Progenitor cell of endocrine pancreas (in vitro differentiated cells): ENCODE results near the gene FBXO30. TPM values are rescaled to one million over a fixed set of nuclear protein-coding genes. Genes with fewer than 3 reads are reported as not detected.

ENCODE experiments used
- DNase-seq: peaks from one replicate; pipeline ENCODE4 v3.0.0; 2021; ENCODE audit warnings: low spot score; ENCODE audit not compliant: unreplicated experiment
- H3K27ac Mint-ChIP-seq: 2 replicates; pipeline ENCODE4 v1.8.0; 2021; ENCODE audit warnings: mild to moderate bottlenecking, moderate library complexity, mixed read lengths
- H3K27me3 Mint-ChIP-seq: 2 replicates; pipeline ENCODE4 v1.8.0; 2021; ENCODE audit warnings: mixed read lengths
- H3K36me3 Mint-ChIP-seq: 2 replicates; pipeline ENCODE4 v1.8.0; 2022; ENCODE audit warnings: mixed read lengths; ENCODE audit not compliant: insufficient read depth
- H3K4me1 Mint-ChIP-seq: 2 replicates; pipeline ENCODE4 v1.8.0; 2021; ENCODE audit warnings: low read depth, mixed read lengths
- H3K4me3 Mint-ChIP-seq: 2 replicates; pipeline ENCODE4 v1.8.0; 2021; ENCODE audit warnings: low read depth, mild to moderate bottlenecking, moderate library complexity, mixed read lengths
- H3K9me3 Mint-ChIP-seq: 2 replicates; pipeline ENCODE4 v1.8.0; 2021; ENCODE audit warnings: low read depth, mixed read lengths
- total RNA-seq: library from RNA; stranded (reverse); gene quantifications from 2 replicates; pipeline ENCODE4 v1.2.1, GENCODE V29; 2021
- TF ChIP-seq, protein P1 (sequence below): fragments of 200-600 bp; sonication (generic); IDR thresholded peaks from one replicate; pipeline ENCODE4 v1.5.0; 2021; ENCODE audit warnings: antibody characterized with exemption, mild to moderate bottlenecking; ENCODE audit not compliant: unreplicated experiment

Gene FBXO30
- total RNA-seq, 1 donor from 2014 or later, result 13.1 TPM

DNA sequence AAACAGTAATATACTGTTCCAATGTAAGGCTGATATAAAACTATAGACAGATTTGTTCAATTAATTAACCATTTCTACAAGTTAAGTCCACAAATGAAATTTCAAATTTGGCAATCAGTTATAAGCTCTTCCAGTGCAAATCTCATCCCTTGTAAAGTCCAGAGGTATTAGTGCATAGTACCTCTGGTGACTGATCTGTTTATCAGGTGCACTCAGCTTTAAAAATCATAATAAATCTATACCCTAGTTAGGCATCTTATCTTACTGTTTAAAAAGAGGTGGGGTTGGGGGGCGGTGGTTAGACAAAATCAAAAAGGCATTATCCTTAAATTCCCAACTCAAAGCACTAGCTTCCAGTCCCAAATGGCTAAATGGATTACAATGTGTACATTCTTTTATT, 2.9 kb downstream of the FBXO30 start:
- Mint-ChIP-seq H3K9me3 (no peaks in the 10 kb centered on the region), H3K4me3 (no peak overlapping the region), H3K27ac (peak overlapping the region; percentile 24), H3K36me3 (peaks cover 1% of the 10 kb centered on the region), H3K4me1 (peaks cover 36% of the 10 kb centered on the region), H3K27me3 (no peaks in the 10 kb centered on the region)
- DNase-seq, result no peak
- TF ChIP-seq, protein P1, sequence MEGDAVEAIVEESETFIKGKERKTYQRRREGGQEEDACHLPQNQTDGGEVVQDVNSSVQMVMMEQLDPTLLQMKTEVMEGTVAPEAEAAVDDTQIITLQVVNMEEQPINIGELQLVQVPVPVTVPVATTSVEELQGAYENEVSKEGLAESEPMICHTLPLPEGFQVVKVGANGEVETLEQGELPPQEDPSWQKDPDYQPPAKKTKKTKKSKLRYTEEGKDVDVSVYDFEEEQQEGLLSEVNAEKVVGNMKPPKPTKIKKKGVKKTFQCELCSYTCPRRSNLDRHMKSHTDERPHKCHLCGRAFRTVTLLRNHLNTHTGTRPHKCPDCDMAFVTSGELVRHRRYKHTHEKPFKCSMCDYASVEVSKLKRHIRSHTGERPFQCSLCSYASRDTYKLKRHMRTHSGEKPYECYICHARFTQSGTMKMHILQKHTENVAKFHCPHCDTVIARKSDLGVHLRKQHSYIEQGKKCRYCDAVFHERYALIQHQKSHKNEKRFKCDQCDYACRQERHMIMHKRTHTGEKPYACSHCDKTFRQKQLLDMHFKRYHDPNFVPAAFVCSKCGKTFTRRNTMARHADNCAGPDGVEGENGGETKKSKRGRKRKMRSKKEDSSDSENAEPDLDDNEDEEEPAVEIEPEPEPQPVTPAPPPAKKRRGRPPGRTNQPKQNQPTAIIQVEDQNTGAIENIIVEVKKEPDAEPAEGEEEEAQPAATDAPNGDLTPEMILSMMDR, result no peak

DNA sequence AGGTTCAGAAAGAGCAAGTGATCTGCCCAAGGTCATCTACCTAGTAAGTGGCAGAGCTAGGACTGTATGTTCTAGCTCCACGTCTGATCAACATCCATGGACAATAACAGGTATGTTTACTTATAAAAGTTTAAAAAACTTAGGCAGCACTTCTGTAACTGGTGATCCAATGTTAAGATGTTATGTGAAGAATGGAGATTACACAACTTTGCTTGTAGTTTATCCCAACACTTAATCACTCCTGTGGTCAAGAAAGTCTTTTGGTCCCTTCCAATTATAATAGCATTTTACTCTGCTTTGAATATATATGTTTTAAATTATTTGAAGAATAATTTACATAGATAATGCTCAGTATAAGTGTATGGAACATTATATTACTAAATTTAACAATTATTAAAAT, 4.8 kb downstream of the FBXO30 start:
- H3K27ac Mint-ChIP-seq, result no peak overlapping the region
- TF ChIP-seq, protein P1, result no peak

GRCh38 chr6:145809211-145809610, 5.4 kb downstream of the FBXO30 start:
- peaks cover 18% of the 10 kb centered on the region for H3K36me3 Mint-ChIP-seq
- no peaks in the 10 kb centered on the region for H3K9me3 Mint-ChIP-seq
- TF ChIP-seq, protein P1, result no peak
- no peak overlapping the region for H3K27ac Mint-ChIP-seq
- H3K4me3 Mint-ChIP-seq, result no peak overlapping the region
- no peaks in the 10 kb centered on the region for H3K27me3 Mint-ChIP-seq
- no peak for DNase-seq
- peaks cover 29% of the 10 kb centered on the region for H3K4me1 Mint-ChIP-seq

More for the DNA sequence above, 4.8 kb downstream of the FBXO30 start:
- H3K36me3 Mint-ChIP-seq, result peaks cover 16% of the 10 kb centered on the region
- no peaks in the 10 kb centered on the region for H3K27me3 Mint-ChIP-seq
- no peak for DNase-seq
- H3K9me3 Mint-ChIP-seq, result no peaks in the 10 kb centered on the region
- no peak overlapping the region for H3K4me3 Mint-ChIP-seq
- peaks cover 29% of the 10 kb centered on the region for H3K4me1 Mint-ChIP-seq

DNA sequence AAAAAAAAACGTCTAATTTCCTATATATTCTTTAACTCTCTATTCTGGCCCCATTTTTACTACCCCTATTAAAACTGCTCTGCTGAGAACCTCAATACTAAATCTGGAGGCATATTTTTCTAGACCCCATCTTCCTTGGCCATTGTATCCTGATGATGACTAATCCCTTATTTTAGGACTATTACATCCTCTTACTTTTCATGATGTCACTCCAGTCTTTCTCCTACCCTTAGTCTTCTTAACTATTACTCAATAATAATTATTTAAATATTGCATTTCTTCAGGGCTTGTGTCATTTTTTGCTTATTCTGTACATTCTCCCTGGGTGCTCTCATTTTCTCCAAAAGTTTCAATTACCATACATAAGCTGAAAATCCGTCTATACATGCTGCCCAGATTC, 6.4 kb downstream of the FBXO30 start:
- H3K27ac Mint-ChIP-seq, result no peak overlapping the region
- DNase-seq, result no peak
- no peaks in the 10 kb centered on the region for H3K9me3 Mint-ChIP-seq
- no peak overlapping the region for H3K4me3 Mint-ChIP-seq
- TF ChIP-seq, protein P1, result no peak
- H3K4me1 Mint-ChIP-seq, result peaks cover 27% of the 10 kb centered on the region
- no peaks in the 10 kb centered on the region for H3K27me3 Mint-ChIP-seq
- H3K36me3 Mint-ChIP-seq, result peaks cover 22% of the 10 kb centered on the region

DNA sequence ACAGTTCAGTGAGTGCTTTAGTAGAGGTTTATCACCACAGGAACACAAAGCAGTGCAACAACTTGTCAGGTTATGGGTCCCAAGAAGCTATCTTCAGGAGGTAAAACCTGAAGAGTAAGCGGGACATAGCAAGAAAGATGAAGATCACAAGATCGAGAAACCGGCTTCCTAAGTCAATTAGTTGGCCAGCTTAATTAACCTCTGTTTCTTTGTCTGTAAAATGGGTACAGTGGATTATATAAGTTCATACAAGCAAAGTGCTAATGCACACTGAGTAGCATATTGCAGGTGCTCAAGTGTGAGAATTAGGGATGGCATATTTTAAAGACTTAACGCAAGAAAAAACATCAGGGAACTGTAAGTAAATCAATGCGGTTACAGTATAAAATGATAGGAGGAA, 12.5 kb downstream of the FBXO30 start:
- no peaks in the 10 kb centered on the region for H3K9me3 Mint-ChIP-seq
- no peak for DNase-seq
- H3K27ac Mint-ChIP-seq, result peak overlapping the region; percentile 71
- H3K27me3 Mint-ChIP-seq, result no peaks in the 10 kb centered on the region
- H3K4me1 Mint-ChIP-seq, result peaks cover 9% of the 10 kb centered on the region
- H3K4me3 Mint-ChIP-seq, result no peak overlapping the region
- TF ChIP-seq, protein P1, result no peak
- H3K36me3 Mint-ChIP-seq, result peaks cover 35% of the 10 kb centered on the region
